Gastrocnemius medialis (tissue), 4 donors: ENCODE results near the gene ATP13A3.

Experiments used
- CTCF ChIP-seq, 5 experiments: fragments of 450-650 bp in 3 of 5; fragments of 200-600 bp in 2 of 5; sonication (generic) in 2 of 5; IDR thresholded peaks in 4 of 5; conservative IDR thresholded peaks in 1 of 5; 1 replicate in 4 of 5; 2 replicates in 1 of 5; pipeline ENCODE4 v1.5.1; 2016 to 2019; ENCODE audit warnings: antibody characterized with exemption in 5 of 5, mild to moderate bottlenecking in 3 of 5, moderate library complexity in 3 of 5
- POLR2A ChIP-seq, 2 donors: fragments of 450-650 bp; IDR thresholded peaks; one replicate each; pipeline ENCODE4 v1.6.1; 2017; ENCODE audit warnings: antibody characterized with exemption in 2 of 2, mild to moderate bottlenecking in 2 of 2, moderate library complexity in 2 of 2

- no peak for TF ChIP-seq CTCF (IDR thresholded peaks at IDR 0.05 in 4 of 5, conservative IDR thresholded peaks at IDR 0.05 in 1 of 5)
- TF ChIP-seq POLR2A (IDR thresholded peaks at IDR 0.05), result no peak
Measured at GRCh38 chr3:194484614-194485013, 2.2 kb downstream of the ATP13A3 start.
